Trophoblast cell (in vitro differentiated cells and primary cell): ENCODE measurements around the gene DSTYK.

Experiments
- DNase-seq, 2 donors: peaks; one replicate each; pipeline ENCODE4 v3.0.0-alpha.2; 2016
- H2AFZ ChIP-seq: 2 replicates; pipeline ENCODE4 v1.6.1; 2013; ENCODE audit warnings: low read length, moderate library complexity, mild to moderate bottlenecking; ENCODE audit not compliant: insufficient read depth, poor library complexity
- H2AK5ac ChIP-seq: 2 replicates; pipeline ENCODE4 v1.6.1; 2013; ENCODE audit warnings: mild to moderate bottlenecking, low read length
- H2BK120ac ChIP-seq: 2 replicates; pipeline ENCODE4 v1.6.1; 2013; ENCODE audit warnings: low read length, mild to moderate bottlenecking, moderate library complexity; ENCODE audit not compliant: insufficient read depth, poor library complexity
- H2BK12ac ChIP-seq: 2 replicates; pipeline ENCODE4 v1.6.1; 2013; ENCODE audit warnings: mild to moderate bottlenecking, low read length, moderate library complexity
- H2BK5ac ChIP-seq: 2 replicates; pipeline ENCODE4 v1.6.1; 2013; ENCODE audit warnings: low read length, low read depth, moderate library complexity, mild to moderate bottlenecking; ENCODE audit not compliant: poor library complexity
- H3K14ac ChIP-seq: 2 replicates; pipeline ENCODE4 v1.6.1; 2013; ENCODE audit warnings: mild to moderate bottlenecking, low read length
- H3K18ac ChIP-seq: 2 replicates; pipeline ENCODE4 v1.6.1; 2013; ENCODE audit warnings: mild to moderate bottlenecking, low read length
- H3K23ac ChIP-seq: 2 replicates; pipeline ENCODE4 v1.6.1; 2013; ENCODE audit warnings: low read length
- H3K27ac ChIP-seq: 2 replicates; pipeline ENCODE4 v1.5.1; 2013; ENCODE audit warnings: low read depth, mild to moderate bottlenecking, inconsistent platforms, low read length, moderate library complexity
- H3K27me3 ChIP-seq: 2 replicates; pipeline ENCODE4 v1.6.1; 2013; ENCODE audit warnings: inconsistent platforms, mild to moderate bottlenecking, low read length, moderate library complexity; ENCODE audit not compliant: insufficient read depth
- H3K36me3 ChIP-seq, 2 experiments: 1 replicate in 1 of 2; 2 replicates in 1 of 2; pipeline ENCODE4 v1.6.1; 2013; ENCODE audit warnings: low read length in 2 of 2, mild to moderate bottlenecking in 2 of 2, moderate library complexity in 1 of 2; ENCODE audit not compliant: insufficient read depth in 2 of 2, control insufficient read depth in 1 of 2
- H3K4ac ChIP-seq: 2 replicates; pipeline ENCODE4 v1.6.1; 2013; ENCODE audit warnings: low read depth, mild to moderate bottlenecking, low read length, moderate library complexity
- H3K4me1 ChIP-seq, 2 experiments: 1 replicate in 1 of 2; 2 replicates in 1 of 2; pipeline ENCODE4 v1.6.1; 2013; ENCODE audit warnings: low read length in 2 of 2, mild to moderate bottlenecking in 2 of 2, moderate library complexity in 1 of 2; ENCODE audit not compliant: insufficient read depth in 2 of 2, control insufficient read depth in 1 of 2
- H3K4me2 ChIP-seq: 2 replicates; pipeline ENCODE4 v1.6.1; 2013; ENCODE audit warnings: inconsistent platforms, mild to moderate bottlenecking, low read length, moderate library complexity
- H3K4me3 ChIP-seq: 2 replicates; pipeline ENCODE4 v1.5.1; 2013; ENCODE audit warnings: mild to moderate bottlenecking, low read depth, low read length, inconsistent platforms
- H3K79me1 ChIP-seq: one replicate; pipeline ENCODE4 v1.6.1; 2013; ENCODE audit warnings: low read length
- H3K79me2 ChIP-seq: 2 replicates; pipeline ENCODE4 v1.6.1; 2013; ENCODE audit warnings: low read length, mild to moderate bottlenecking; ENCODE audit not compliant: control insufficient read depth, insufficient read depth, poor library complexity
- H3K9ac ChIP-seq: 2 replicates; pipeline ENCODE4 v1.6.1; 2013; ENCODE audit warnings: mild to moderate bottlenecking, low read length
- H3K9me3 ChIP-seq: 2 replicates; pipeline ENCODE4 v1.6.1; 2013; ENCODE audit warnings: low read depth, mild to moderate bottlenecking, control low read depth, inconsistent platforms, low read length; ENCODE audit not compliant: insufficient read depth
- H4K12ac ChIP-seq: 2 replicates; pipeline ENCODE4 v1.6.1; 2013; ENCODE audit warnings: low read depth, mild to moderate bottlenecking, low read length, moderate library complexity
- H4K8ac ChIP-seq: 2 replicates; pipeline ENCODE4 v1.6.1; 2013; ENCODE audit warnings: low read depth, mild to moderate bottlenecking, low read length, moderate library complexity
- H4K91ac ChIP-seq: one replicate; pipeline ENCODE4 v1.6.1; 2013; ENCODE audit warnings: low read depth, mild to moderate bottlenecking, low read length, moderate library complexity
- WGBS: extraction: QIAGEN DNeasy Blood & Tissue Kit; methylation state at CpG from one replicate; pipeline ENCODE4 v1.1.7; 2013; ENCODE audit warnings: missing lambda C conversion rate; ENCODE audit not compliant: insufficient read length, insufficient coverage; ENCODE audit errors: extremely low coverage; 5-methylcytosine and 5-hydroxymethylcytosine counted together

The DSTYK gene

DNA sequence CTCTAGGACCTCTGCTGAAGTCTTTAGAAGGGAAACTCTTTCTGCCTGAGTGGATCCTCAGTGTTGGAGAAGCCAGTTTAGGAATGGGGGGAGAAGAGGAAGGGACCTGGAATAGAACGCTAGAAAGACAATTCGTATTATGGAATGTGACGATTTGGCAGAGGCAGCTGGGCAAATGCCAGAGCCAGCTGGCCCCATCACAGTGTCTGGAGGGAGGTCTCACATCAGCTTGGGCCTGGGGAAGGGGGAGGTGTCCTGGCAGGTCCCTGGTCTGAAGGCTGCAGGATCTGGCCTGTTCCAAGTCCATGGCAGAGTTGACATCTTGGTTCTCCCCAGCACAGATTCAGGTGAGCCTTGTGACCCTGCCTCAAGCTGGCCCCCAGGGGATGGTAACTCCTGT is 27.6 kb upstream of the DSTYK start:
- Histone ChIP-seq H4K12ac (no peak overlapping the region), H4K91ac (no peak overlapping the region), H3K18ac (no peak overlapping the region), H3K9me3 (no peaks in the 10 kb centered on the region), H2AFZ (no peak overlapping the region), H3K9ac (no peak overlapping the region), H3K27ac (no peak overlapping the region), H3K23ac (no peak overlapping the region), H3K36me3 (peaks cover 2 to 6% of the 10 kb centered on the region in 2 experiments), H2BK120ac (no peak overlapping the region), H2AK5ac (no peak overlapping the region), H3K79me2 (no peaks in the 10 kb centered on the region), H3K4me1 (no peaks in the 10 kb centered on the region), H3K27me3 (no peaks in the 10 kb centered on the region), H3K14ac (no peak overlapping the region), H2BK5ac (no peak overlapping the region), H2BK12ac (no peak overlapping the region), H4K8ac (no peak overlapping the region), H3K4me2 (no peak overlapping the region), H3K4ac (no peak overlapping the region), H3K4me3 (no peak overlapping the region), H3K79me1 (no peaks in the 10 kb centered on the region)
- WGBS, result no CpG with 5 or more reads among the region's 3 CpGs
- DNase-seq, result no peak

DNA sequence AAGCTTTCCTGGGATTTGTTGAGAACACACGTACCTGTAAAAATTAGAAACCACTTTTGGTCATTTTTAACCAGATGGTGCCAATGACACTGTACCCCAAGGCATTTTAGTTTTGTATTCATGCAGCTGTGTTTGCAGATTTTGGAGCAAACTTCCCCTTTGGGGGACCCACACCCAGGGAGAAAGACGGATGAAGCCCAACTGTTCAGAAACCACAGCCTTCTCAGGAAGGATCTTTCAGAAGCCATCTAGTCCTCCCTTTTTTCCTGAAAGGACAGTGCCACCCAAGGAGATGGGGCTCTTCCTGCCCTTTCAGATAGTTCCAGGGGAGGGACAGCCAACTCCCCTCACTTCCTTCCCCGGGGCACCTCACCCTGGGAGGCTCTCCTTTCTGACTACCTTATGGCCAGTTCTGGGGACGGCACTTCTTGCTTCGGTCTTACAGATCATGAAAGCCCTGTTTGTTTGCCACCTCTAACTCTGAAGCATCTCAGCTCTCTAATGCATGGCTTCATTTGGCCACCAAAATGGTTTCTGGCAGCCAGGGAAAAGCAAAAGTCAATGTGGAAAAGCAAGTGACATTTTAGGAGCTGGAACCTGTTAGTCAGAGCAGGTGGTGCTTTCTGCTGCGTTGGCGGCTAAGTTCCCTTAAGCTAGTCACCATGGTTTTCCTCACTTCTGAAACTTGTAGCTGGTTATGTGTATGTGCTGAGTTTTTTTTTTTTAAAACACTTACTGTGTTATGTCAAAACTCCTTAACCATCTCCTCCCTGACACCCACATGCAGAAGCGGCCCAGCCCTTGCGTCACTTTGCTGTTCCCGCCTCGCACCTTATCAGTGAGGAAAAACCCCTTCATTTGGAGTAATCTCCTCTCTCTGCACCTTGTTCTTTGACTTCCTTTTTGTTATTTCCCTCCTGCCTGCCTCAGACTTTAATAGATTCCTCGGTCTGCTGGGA is 26.3 kb upstream of the DSTYK start:
- no peak overlapping the region for H3K4me2 ChIP-seq
- H3K23ac ChIP-seq, result no peak overlapping the region
- no peak overlapping the region for H4K8ac ChIP-seq
- H4K12ac ChIP-seq, result no peak overlapping the region
- no peaks in the 10 kb centered on the region for H3K27me3 ChIP-seq
- H3K27ac ChIP-seq, result no peak overlapping the region
- no CpG with 5 or more reads among the region's 12 CpGs for WGBS
- no peak overlapping the region for H2BK12ac ChIP-seq
- H2AK5ac ChIP-seq, result no peak overlapping the region
- H2BK5ac ChIP-seq, result no peak overlapping the region
- H3K79me2 ChIP-seq, result no peaks in the 10 kb centered on the region
- H3K18ac ChIP-seq, result no peak overlapping the region
- H3K14ac ChIP-seq, result no peak overlapping the region
- H2BK120ac ChIP-seq, result no peak overlapping the region
- no peak for DNase-seq
- H3K9me3 ChIP-seq, result no peaks in the 10 kb centered on the region
- H3K79me1 ChIP-seq, result no peaks in the 10 kb centered on the region
- H3K4me3 ChIP-seq, result no peak overlapping the region
- no peaks in the 10 kb centered on the region for H3K4me1 ChIP-seq
- H3K9ac ChIP-seq, result no peak overlapping the region
- peaks cover 2 to 6% of the 10 kb centered on the region in 2 experiments for H3K36me3 ChIP-seq
- no peak overlapping the region for H2AFZ ChIP-seq
- no peak overlapping the region for H4K91ac ChIP-seq
- H3K4ac ChIP-seq, result no peak overlapping the region

DNA sequence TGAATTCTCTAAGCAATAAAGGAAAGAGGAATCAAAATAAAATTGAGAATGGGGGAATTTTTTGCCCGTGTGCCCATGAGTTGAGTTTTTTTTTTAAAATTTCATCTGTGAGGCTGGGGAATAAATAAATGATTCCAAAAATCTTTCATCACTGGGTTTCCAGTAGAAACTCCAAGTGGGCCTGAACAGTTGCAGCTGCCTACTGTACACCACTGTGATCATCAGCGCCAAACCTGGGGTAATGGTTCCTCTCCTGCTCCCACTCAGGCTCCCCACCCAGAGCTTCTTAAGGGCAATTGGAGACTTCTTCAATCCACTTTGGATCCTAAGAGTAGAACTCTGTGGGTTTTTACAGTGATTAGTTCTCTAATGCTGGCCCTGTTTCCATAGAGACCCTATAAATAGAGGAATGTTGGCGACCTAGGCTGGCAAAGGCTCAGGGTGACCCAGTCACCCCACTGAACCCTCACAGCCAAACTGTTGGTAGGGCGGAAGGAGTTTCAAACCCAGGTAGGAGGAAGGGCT is 25.5 kb upstream of the DSTYK start:
- WGBS, result no CpG with 5 or more reads among the region's 4 CpGs
- no peak overlapping the region for H2BK120ac ChIP-seq
- no peak overlapping the region for H2BK5ac ChIP-seq
- H3K36me3 ChIP-seq, result peaks cover 2 to 6% of the 10 kb centered on the region in 2 experiments
- H3K18ac ChIP-seq, result no peak overlapping the region
- no peak overlapping the region for H3K9ac ChIP-seq
- H2BK12ac ChIP-seq, result no peak overlapping the region
- H3K4me1 ChIP-seq, result no peaks in the 10 kb centered on the region
- H3K4me2 ChIP-seq, result no peak overlapping the region
- H4K91ac ChIP-seq, result no peak overlapping the region
- no peak overlapping the region for H4K12ac ChIP-seq
- no peak for DNase-seq
- H3K9me3 ChIP-seq, result no peaks in the 10 kb centered on the region
- no peak overlapping the region for H3K14ac ChIP-seq
- no peaks in the 10 kb centered on the region for H3K27me3 ChIP-seq
- H3K27ac ChIP-seq, result no peak overlapping the region
- no peaks in the 10 kb centered on the region for H3K79me1 ChIP-seq
- no peak overlapping the region for H3K4ac ChIP-seq
- no peak overlapping the region for H4K8ac ChIP-seq
- no peak overlapping the region for H2AFZ ChIP-seq
- H2AK5ac ChIP-seq, result no peak overlapping the region
- H3K23ac ChIP-seq, result no peak overlapping the region
- no peak overlapping the region for H3K4me3 ChIP-seq
- no peaks in the 10 kb centered on the region for H3K79me2 ChIP-seq

DNA sequence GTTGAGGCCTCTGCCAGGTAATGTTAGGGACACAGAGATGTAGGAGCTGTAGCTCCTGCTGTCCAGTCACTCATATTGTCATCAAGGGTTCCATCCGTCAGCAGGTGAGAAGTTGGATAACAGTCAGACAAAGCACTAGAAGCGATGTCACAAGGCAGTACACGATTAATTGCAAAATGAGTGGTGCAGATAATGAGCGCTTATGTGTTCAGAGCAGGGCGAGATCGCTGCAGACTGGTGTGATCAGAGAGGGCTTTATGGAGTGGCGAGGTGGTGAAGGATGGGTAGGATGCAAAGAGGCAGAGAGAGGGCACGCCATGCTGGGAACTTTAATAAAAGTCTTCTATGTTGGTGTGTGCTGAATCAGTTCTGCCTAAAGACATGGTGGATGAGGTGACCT is 25.0 kb upstream of the DSTYK start:
- Histone ChIP-seq H2BK5ac (no peak overlapping the region), H3K27me3 (no peaks in the 10 kb centered on the region), H3K23ac (no peak overlapping the region), H3K9me3 (no peaks in the 10 kb centered on the region), H3K14ac (no peak overlapping the region), H3K9ac (no peak overlapping the region), H3K36me3 (peaks cover 0 to 2% of the 10 kb centered on the region in 2 experiments), H2BK12ac (no peak overlapping the region), H3K18ac (no peak overlapping the region), H3K27ac (no peak overlapping the region), H3K4me2 (no peak overlapping the region), H3K4me3 (no peak overlapping the region), H3K4ac (no peak overlapping the region), H4K12ac (no peak overlapping the region), H4K91ac (no peak overlapping the region), H2AFZ (no peak overlapping the region), H4K8ac (no peak overlapping the region), H3K4me1 (no peaks in the 10 kb centered on the region), H2BK120ac (no peak overlapping the region), H3K79me2 (no peaks in the 10 kb centered on the region), H2AK5ac (no peak overlapping the region), H3K79me1 (no peaks in the 10 kb centered on the region)
- WGBS, result no CpG with 5 or more reads among the region's 8 CpGs
- no peak for DNase-seq
